ENCODE data around the gene DLGAP1.

Gene DLGAP1

DNA sequence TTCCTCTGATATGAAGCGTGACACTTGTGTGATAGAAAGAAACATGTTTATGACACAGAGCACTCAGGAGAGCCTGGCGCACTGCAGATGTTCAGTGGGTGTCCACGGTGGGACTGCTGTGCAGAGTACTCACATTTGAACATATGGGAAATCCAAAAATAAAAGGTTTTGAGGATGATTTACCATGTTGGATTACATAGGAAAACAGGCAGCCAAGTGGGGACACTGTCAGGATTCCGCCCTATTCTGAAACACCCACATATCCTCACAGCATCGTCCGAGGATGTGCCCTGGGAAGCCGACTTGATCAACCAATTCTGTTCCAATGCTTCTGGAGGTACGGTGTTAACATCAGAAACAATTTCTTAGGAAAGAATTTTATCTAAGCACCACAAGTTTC lies 741.4 kb downstream of the DLGAP1 start:
- Histone ChIP-seq H3K9me3 (ENCODE audit: insufficient read depth, low read length) (no peaks in the 10 kb centered on the region), H3K4me2 (ENCODE audit: low read depth, low read length, poor library complexity, severe bottlenecking) (no peak overlapping the region), H2AFZ (ENCODE audit: low read depth, low read length, severe bottlenecking) (no peak overlapping the region), H3K27ac (ENCODE audit: low read depth, low read length) (no peak overlapping the region), H3K4me3 (ENCODE audit: insufficient read depth, low read length, poor library complexity, severe bottlenecking) (no peak overlapping the region), H3K36me3 (ENCODE audit: low read length) (no peaks in the 10 kb centered on the region), H4K20me1 (ENCODE audit: low read depth, low read length) (no peaks in the 10 kb centered on the region), H3F3A (ENCODE audit: insufficient read depth) (no peaks in the 10 kb centered on the region), H3K27me3 (ENCODE audit: low read length) (no peaks in the 10 kb centered on the region), H3K9me2 (replicated peaks; ENCODE audit: insufficient read depth, low read length) (no peaks in the 10 kb centered on the region), H3K9ac (ENCODE audit: low read length) (no peak overlapping the region), H3K79me2 (ENCODE audit: insufficient read depth, low read length) (no peaks in the 10 kb centered on the region)
- TF ChIP-seq, protein P1, sequence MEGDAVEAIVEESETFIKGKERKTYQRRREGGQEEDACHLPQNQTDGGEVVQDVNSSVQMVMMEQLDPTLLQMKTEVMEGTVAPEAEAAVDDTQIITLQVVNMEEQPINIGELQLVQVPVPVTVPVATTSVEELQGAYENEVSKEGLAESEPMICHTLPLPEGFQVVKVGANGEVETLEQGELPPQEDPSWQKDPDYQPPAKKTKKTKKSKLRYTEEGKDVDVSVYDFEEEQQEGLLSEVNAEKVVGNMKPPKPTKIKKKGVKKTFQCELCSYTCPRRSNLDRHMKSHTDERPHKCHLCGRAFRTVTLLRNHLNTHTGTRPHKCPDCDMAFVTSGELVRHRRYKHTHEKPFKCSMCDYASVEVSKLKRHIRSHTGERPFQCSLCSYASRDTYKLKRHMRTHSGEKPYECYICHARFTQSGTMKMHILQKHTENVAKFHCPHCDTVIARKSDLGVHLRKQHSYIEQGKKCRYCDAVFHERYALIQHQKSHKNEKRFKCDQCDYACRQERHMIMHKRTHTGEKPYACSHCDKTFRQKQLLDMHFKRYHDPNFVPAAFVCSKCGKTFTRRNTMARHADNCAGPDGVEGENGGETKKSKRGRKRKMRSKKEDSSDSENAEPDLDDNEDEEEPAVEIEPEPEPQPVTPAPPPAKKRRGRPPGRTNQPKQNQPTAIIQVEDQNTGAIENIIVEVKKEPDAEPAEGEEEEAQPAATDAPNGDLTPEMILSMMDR (IDR thresholded peaks at IDR 0.05; ENCODE audit: insufficient read depth, low read length, poor library complexity, severe bottlenecking) = no peak
- TF ChIP-seq EZH2phosphoT487 (conservative IDR thresholded peaks at IDR 0.05; ENCODE audit: low read length) = no peak

DNA sequence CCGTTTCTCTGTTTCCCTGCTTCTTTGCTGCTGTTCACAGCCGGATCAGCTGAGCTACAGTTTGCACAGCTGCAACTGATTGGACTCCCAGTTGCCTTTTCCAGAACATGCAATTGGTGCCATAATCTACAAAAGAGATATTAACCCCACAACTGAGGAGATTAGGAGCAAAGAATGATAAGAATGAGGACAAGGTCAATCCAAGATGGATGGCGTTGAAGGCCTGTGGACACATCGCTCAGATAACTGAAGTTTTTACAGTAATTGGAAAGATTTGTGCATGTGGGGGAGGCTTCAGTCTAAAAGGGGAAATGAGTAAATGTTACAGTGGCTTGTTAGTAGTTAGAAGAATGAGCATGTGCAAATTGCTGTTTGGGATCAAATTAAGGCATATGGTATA lies 741.9 kb downstream of the DLGAP1 start:
- Histone ChIP-seq H2AFZ (ENCODE audit: low read depth, low read length, severe bottlenecking) (no peak overlapping the region), H3K27ac (ENCODE audit: low read depth, low read length) (no peak overlapping the region), H3K4me2 (ENCODE audit: low read depth, low read length, poor library complexity, severe bottlenecking) (no peak overlapping the region), H3K36me3 (ENCODE audit: low read length) (no peaks in the 10 kb centered on the region), H4K20me1 (ENCODE audit: low read depth, low read length) (no peaks in the 10 kb centered on the region), H3K27me3 (ENCODE audit: low read length) (no peaks in the 10 kb centered on the region), H3K79me2 (ENCODE audit: insufficient read depth, low read length) (no peaks in the 10 kb centered on the region), H3K4me3 (ENCODE audit: insufficient read depth, low read length, poor library complexity, severe bottlenecking) (no peak overlapping the region), H3K9me2 (replicated peaks; ENCODE audit: insufficient read depth, low read length) (no peaks in the 10 kb centered on the region), H3K9me3 (ENCODE audit: insufficient read depth, low read length) (no peaks in the 10 kb centered on the region), H3K9ac (ENCODE audit: low read length) (no peak overlapping the region), H3F3A (ENCODE audit: insufficient read depth) (no peaks in the 10 kb centered on the region)
- TF ChIP-seq, protein P1 (IDR thresholded peaks at IDR 0.05; ENCODE audit: insufficient read depth, low read length, poor library complexity, severe bottlenecking) = no peak
- TF ChIP-seq EZH2phosphoT487 (conservative IDR thresholded peaks at IDR 0.05; ENCODE audit: low read length) = no peak

DNA sequence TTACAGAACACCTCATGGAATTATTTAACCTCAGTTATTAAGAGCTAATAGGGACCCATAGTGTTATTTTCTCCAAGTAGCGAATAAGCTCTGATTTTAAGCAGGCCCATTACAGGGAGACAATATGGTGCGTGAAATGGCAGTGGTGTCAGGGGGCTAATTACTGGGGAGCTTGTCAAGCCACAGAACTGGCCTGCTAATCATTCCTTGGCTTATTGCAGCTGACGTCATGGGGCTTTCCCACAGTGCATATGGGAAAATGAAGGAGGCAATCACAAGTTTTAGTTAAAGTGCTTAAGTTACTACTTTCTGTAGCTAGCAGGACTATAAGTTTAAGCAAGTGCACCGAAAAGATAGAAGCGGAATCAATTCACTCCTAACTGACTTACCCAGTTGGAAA lies 742.6 kb downstream of the DLGAP1 start:
- H3K27me3 ChIP-seq (ENCODE audit: low read length) = no peaks in the 10 kb centered on the region
- no peak overlapping the region for H2AFZ ChIP-seq (ENCODE audit: low read depth, low read length, severe bottlenecking)
- no peak overlapping the region for H3K9ac ChIP-seq (ENCODE audit: low read length)
- no peak overlapping the region for H3K4me3 ChIP-seq (ENCODE audit: insufficient read depth, low read length, poor library complexity, severe bottlenecking)
- no peaks in the 10 kb centered on the region for H3K9me3 ChIP-seq (ENCODE audit: insufficient read depth, low read length)
- no peak overlapping the region for H3K27ac ChIP-seq (ENCODE audit: low read depth, low read length)
- H3K4me2 ChIP-seq (ENCODE audit: low read depth, low read length, poor library complexity, severe bottlenecking) = no peak overlapping the region
- no peaks in the 10 kb centered on the region for H4K20me1 ChIP-seq (ENCODE audit: low read depth, low read length)
- TF ChIP-seq, protein P1 (IDR thresholded peaks at IDR 0.05; ENCODE audit: insufficient read depth, low read length, poor library complexity, severe bottlenecking) = no peak
- no peak for TF ChIP-seq EZH2phosphoT487 (conservative IDR thresholded peaks at IDR 0.05; ENCODE audit: low read length)
- no peaks in the 10 kb centered on the region for H3K79me2 ChIP-seq (ENCODE audit: insufficient read depth, low read length)
- H3F3A ChIP-seq (ENCODE audit: insufficient read depth) = no peaks in the 10 kb centered on the region
- no peaks in the 10 kb centered on the region for H3K9me2 ChIP-seq (replicated peaks; ENCODE audit: insufficient read depth, low read length)
- H3K36me3 ChIP-seq (ENCODE audit: low read length) = no peaks in the 10 kb centered on the region
